Neural crest cell (in vitro differentiated cells): ENCODE measurements around the gene RRP7A. TPM values are rescaled to one million over a fixed set of nuclear protein-coding genes. Genes with fewer than 3 reads are reported as not detected.
"Not testable (repeated sequence)": the region's sequence is repeated elsewhere in the genome, so short reads cannot be mapped to it uniquely, and the experiment has no call there.

Experiments
- DNase-seq: peaks from one replicate; pipeline ENCODE4 v3.0.0; 2021; ENCODE audit warnings: low read depth, mixed read lengths, low spot score
- H3K27ac Mint-ChIP-seq: one replicate; pipeline ENCODE4 v1.8.0; 2021; ENCODE audit warnings: mild to moderate bottlenecking, mixed read lengths; ENCODE audit not compliant: unreplicated experiment
- H3K27me3 Mint-ChIP-seq: 2 replicates; pipeline ENCODE4 v1.8.0; 2021; ENCODE audit warnings: low read depth, mild to moderate bottlenecking, mixed read lengths
- H3K36me3 Mint-ChIP-seq: 2 replicates; pipeline ENCODE4 v1.8.0; 2021; ENCODE audit warnings: low read depth, mild to moderate bottlenecking, mixed read lengths
- H3K4me1 Mint-ChIP-seq: 2 replicates; pipeline ENCODE4 v1.8.0; 2021; ENCODE audit warnings: mixed read lengths
- H3K4me3 Mint-ChIP-seq: one replicate; pipeline ENCODE4 v1.8.0; 2021; ENCODE audit warnings: mild to moderate bottlenecking, mixed read lengths
- H3K9me3 Mint-ChIP-seq: 2 replicates; pipeline ENCODE4 v1.8.0; 2021; ENCODE audit warnings: mixed read lengths
- CTCF ChIP-seq: fragments of 200-600 bp; sonication (generic); conservative IDR thresholded peaks from 2 replicates; pipeline ENCODE4 v1.5.0; 2021; ENCODE audit warnings: antibody characterized with exemption, mild to moderate bottlenecking
- total RNA-seq: library from RNA; stranded (reverse); gene quantifications from 2 replicates; pipeline ENCODE4 v1.2.1, GENCODE V29; 2021

RRP7A gene
- total RNA-seq, 1 donor from 2014 or later, result 78.0 TPM

GRCh38 chr22:42512273-42512990 is 7.2 kb downstream of the RRP7A start:
- not testable (repeated sequence) for H3K36me3 Mint-ChIP-seq, H3K27me3 Mint-ChIP-seq, H3K4me1 Mint-ChIP-seq, H3K9me3 Mint-ChIP-seq, H3K27ac Mint-ChIP-seq
- H3K4me3 Mint-ChIP-seq, result peak overlapping the region; percentile 81
- TF ChIP-seq CTCF, result peak; percentile 56
- DNase-seq, result peak; percentile 31

GRCh38 chr22:42511401-42511891 is 8.2 kb downstream of the RRP7A start:
- Mint-ChIP-seq H3K27ac (no peak overlapping the region), H3K4me1 (no peaks in the 10 kb centered on the region), H3K36me3 (no peaks in the 10 kb centered on the region), H3K27me3 (no peaks in the 10 kb centered on the region), H3K9me3 (no peaks in the 10 kb centered on the region), H3K4me3 (no peak overlapping the region)
- DNase-seq, result no peak
- TF ChIP-seq CTCF, result no peak

GRCh38 chr22:42509548-42509947 is 10.0 kb downstream of the RRP7A start:
- TF ChIP-seq CTCF, result no peak
- no peaks in the 10 kb centered on the region for H3K36me3 Mint-ChIP-seq
- H3K27me3 Mint-ChIP-seq, result no peaks in the 10 kb centered on the region
- H3K4me1 Mint-ChIP-seq, result no peaks in the 10 kb centered on the region
- H3K9me3 Mint-ChIP-seq, result no peaks in the 10 kb centered on the region
- peak overlapping the region; percentile 23 for H3K4me3 Mint-ChIP-seq
- no peak overlapping the region for H3K27ac Mint-ChIP-seq
- no peak for DNase-seq

GRCh38 chr22:42508975-42509364 is 10.6 kb downstream of the RRP7A start:
- H3K9me3 Mint-ChIP-seq, H3K4me1 Mint-ChIP-seq, DNase-seq, H3K4me3 Mint-ChIP-seq, H3K27ac Mint-ChIP-seq, H3K27me3 Mint-ChIP-seq, H3K36me3 Mint-ChIP-seq: not testable (repeated sequence)

GRCh38 chr22:42508327-42508974 is 11.1 kb downstream of the RRP7A start:
- not testable (repeated sequence) for H3K4me3 Mint-ChIP-seq, H3K4me1 Mint-ChIP-seq, H3K27me3 Mint-ChIP-seq, H3K9me3 Mint-ChIP-seq, DNase-seq, H3K36me3 Mint-ChIP-seq
- peak overlapping the region; percentile 67 for H3K27ac Mint-ChIP-seq

- TF ChIP-seq CTCF, result no peak
- H3K4me3 Mint-ChIP-seq, result no peak overlapping the region
- H3K27ac Mint-ChIP-seq, result no peak overlapping the region
- DNase-seq, result no peak
- no peaks in the 10 kb centered on the region for H3K9me3 Mint-ChIP-seq
- H3K27me3 Mint-ChIP-seq, result peaks cover 4% of the 10 kb centered on the region
- H3K4me1 Mint-ChIP-seq, result peaks cover 8% of the 10 kb centered on the region
- H3K36me3 Mint-ChIP-seq, result no peaks in the 10 kb centered on the region
Measured at GRCh38 chr22:42500836-42501179, 18.8 kb downstream of the RRP7A start.
